A549 (cell line): ENCODE data around the gene PHACTR4. TPM values are rescaled to one million over a fixed set of nuclear protein-coding genes. Genes with fewer than 3 reads are reported as not detected.
"Not testable (repeated sequence)": the region's sequence is repeated elsewhere in the genome, so short reads cannot be mapped to it uniquely, and the experiment has no call there.

ENCODE experiments used
- ATAC-seq, 2 experiments: fragments of 200-7000 bp in 1 of 2; fragments of >200 bp in 1 of 2; cut with Nextera tagmentation in 1 of 2; cut with Tn5 transposase in 1 of 2; 3 replicates each; pipeline versions ENCODE4 v1.8.0 to v1.9.1; 2018 to 2020; ENCODE audit warnings: mild to moderate bottlenecking in 1 of 2, moderate library complexity in 1 of 2
- CTCF ChIA-PET: fragments of 300-600 bp; sonication (Branson Sonifier 250); formaldehyde crosslinking; extraction: SDS; loops from one replicate; lab custom pipeline; 2021; ENCODE audit warnings: antibody characterized with exemption, inconsistent platforms; lab: Yijun Ruan, JAX
- POLR2A ChIA-PET: fragments of 350-600 bp; formaldehyde crosslinking; extraction: SDS; loops from one replicate; lab custom pipeline; 2021; ENCODE audit warnings: antibody characterized with exemption, inconsistent platforms; lab: Yijun Ruan, JAX
- DNase-seq, 2 experiments: peaks; one replicate each; pipeline versions ENCODE4 v3.0.0 to v3.0.0-alpha.2; 2011 to 2016; ENCODE audit warnings: low read depth in 1 of 2, low spot score in 1 of 2
- FAIRE-seq: peaks from 2 replicates; lab custom pipeline; 2011; peaks lifted over from hg19 to GRCh38; lab: Jason Lieb, UNC
- H3K27ac ChIP-seq, 2 experiments: fragments of >200 bp; sonication (Bioruptor Twin); formaldehyde crosslinking; 3 replicates each; pipeline ENCODE4 v1.5.1; 2016 to 2017
- H3K4me1 ChIP-seq: fragments of >200 bp; sonication (Bioruptor Twin); formaldehyde crosslinking; 3 replicates; pipeline ENCODE4 v1.6.1; 2016
- H3K4me2 ChIP-seq: fragments of >200 bp; sonication (Bioruptor Twin); formaldehyde crosslinking; 3 replicates; pipeline ENCODE4 v1.6.1; 2016
- H3K4me3 ChIP-seq: fragments of >200 bp; sonication (Bioruptor Twin); formaldehyde crosslinking; 3 replicates; pipeline ENCODE4 v1.5.1; 2016
- H3K9me3 ChIP-seq: fragments of >200 bp; sonication (Bioruptor Twin); formaldehyde crosslinking; 3 replicates; pipeline ENCODE4 v1.6.1; 2016
- CBX8 ChIP-seq: fragments of 200-600 bp; sonication (generic); IDR thresholded peaks from 2 replicates; pipeline ENCODE4 v1.6.1; 2016
- CHD4 ChIP-seq: fragments of 200-600 bp; sonication (generic); IDR thresholded peaks from 2 replicates; pipeline ENCODE4 v1.6.1; 2016; ENCODE audit warnings: antibody characterized with exemption, mild to moderate bottlenecking, borderline replicate concordance
- FOSL2 ChIP-seq, 2 experiments: fragments of 450-650 bp in 1 of 2; fragments of >200 bp in 1 of 2; sonication (Bioruptor Twin) in 1 of 2; formaldehyde crosslinking; IDR thresholded peaks; 2 replicates each; pipeline versions ENCODE4 v1.5.0 to v1.6.1; 2016 to 2020; ENCODE audit warnings: mild to moderate bottlenecking in 1 of 2, moderate library complexity in 1 of 2
- FOXS1 ChIP-seq: fragments of 250-450 bp; sonication (Bioruptor Pico); IDR thresholded peaks from 2 replicates; pipeline ENCODE4 v1.5.0; 2020; ENCODE audit warnings: mild to moderate bottlenecking, moderate library complexity
- HOXA7 ChIP-seq: fragments of 250-450 bp; sonication (Bioruptor Pico); IDR thresholded peaks from 2 replicates; pipeline ENCODE4 v1.5.0; 2020; ENCODE audit warnings: mild to moderate bottlenecking, moderate library complexity
- HOXB13 ChIP-seq: fragments of 250-450 bp; sonication (Bioruptor Pico); IDR thresholded peaks from 2 replicates; pipeline ENCODE4 v1.5.0; 2020; ENCODE audit warnings: low read depth, mild to moderate bottlenecking, moderate library complexity
- JUNB ChIP-seq: fragments of >200 bp; sonication (Bioruptor Twin); formaldehyde crosslinking; IDR thresholded peaks from 2 replicates; pipeline ENCODE4 v1.6.1; 2016
- MAZ ChIP-seq: fragments of 150-350 bp; IDR thresholded peaks from 2 replicates; pipeline ENCODE4 v1.6.1; 2014; ENCODE audit warnings: antibody characterized with exemption, low read depth, low read length, borderline replicate concordance
- MYC ChIP-seq: IDR thresholded peaks from 2 replicates; pipeline ENCODE4 v1.6.1; 2012; ENCODE audit warnings: mild to moderate bottlenecking, inconsistent platforms, low read length, improper control_type of control experiment, borderline replicate concordance
- NPAS2 ChIP-seq: fragments of 250-450 bp; sonication (Bioruptor Pico); IDR thresholded peaks from 2 replicates; pipeline ENCODE4 v1.8.0; 2022; ENCODE audit warnings: mild to moderate bottlenecking, moderate library complexity, borderline replicate concordance
- NR3C1 ChIP-seq: fragments of >200 bp; sonication (Bioruptor Twin); formaldehyde crosslinking; IDR thresholded peaks from 3 replicates; pipeline ENCODE4 v1.6.1; 2017
- PHF8 ChIP-seq: fragments of 200-600 bp; sonication (generic); IDR thresholded peaks from 2 replicates; pipeline ENCODE4 v1.6.1; 2016; ENCODE audit warnings: low read depth, mild to moderate bottlenecking, antibody characterized with exemption, moderate library complexity, borderline replicate concordance
- POLR2AphosphoS2 ChIP-seq: conservative IDR thresholded peaks from 2 replicates; pipeline ENCODE4 v1.6.1; 2012; ENCODE audit warnings: low read length, improper control_type of control experiment, inconsistent platforms
- RCOR1 ChIP-seq: fragments of 150-350 bp; IDR thresholded peaks from 2 replicates; pipeline ENCODE4 v1.6.1; 2014; ENCODE audit warnings: antibody characterized with exemption, low read length, low read depth
- RFX5 ChIP-seq: fragments of 450-650 bp; IDR thresholded peaks from 2 replicates; pipeline ENCODE4 v1.7.1; 2014; ENCODE audit warnings: antibody characterized with exemption, mild to moderate bottlenecking, moderate library complexity
- SMC3 ChIP-seq: fragments of >200 bp; sonication (Bioruptor Twin); formaldehyde crosslinking; IDR thresholded peaks from 3 replicates; pipeline ENCODE4 v1.6.1; 2018; ENCODE audit warnings: inconsistent platforms
- ZNF302 ChIP-seq: fragments of 250-450 bp; sonication (Bioruptor Pico); IDR thresholded peaks from 2 replicates; pipeline ENCODE4 v1.9.0; 2021; ENCODE audit warnings: inconsistent platforms, mild to moderate bottlenecking, moderate library complexity
- ZSCAN20 ChIP-seq: fragments of 250-450 bp; sonication (Bioruptor Pico); IDR thresholded peaks from 2 replicates; pipeline ENCODE4 v1.8.0; 2022; ENCODE audit warnings: mild to moderate bottlenecking, moderate library complexity
- WGBS: methylation state at CpG from one replicate; pipeline ENCODE4 v1.1.6; 2017; ENCODE audit errors: missing lambda C conversion rate; 5-methylcytosine and 5-hydroxymethylcytosine counted together
- polyA plus RNA-seq, 4 experiments: library from polyadenylated mRNA; depleted of rRNA in 3 of 4; stranded (reverse); fragments of >200 nt; fragmentation: RNase III in 1 of 4; extraction: RNeasy Plus Mini Kit Qiagen cat#74134 plus additional on column Dnase treatment in 1 of 4; gene quantifications; 2 replicates in 3 of 4; 3 replicates in 1 of 4; pipeline ENCODE4 v1.2.3, GENCODE V29; 2011 to 2017
- TF ChIP-seq, protein P1 (sequence below): IDR thresholded peaks from 2 replicates; pipeline ENCODE4 v1.6.1; 2012
- TF ChIP-seq, protein P2 (sequence below): IDR thresholded peaks from 2 replicates; pipeline ENCODE4 v1.6.1; 2012
- TF ChIP-seq, protein P3 (sequence below): fragments of >200 bp; sonication (Bioruptor Twin); formaldehyde crosslinking; IDR thresholded peaks from 2 replicates; pipeline ENCODE4 v1.6.1; 2016

The PHACTR4 gene
- polyA plus RNA-seq, 2 of the 4 experiments (the other 2 are of a cell fraction), result 17.4 to 25.0 TPM

DNA sequence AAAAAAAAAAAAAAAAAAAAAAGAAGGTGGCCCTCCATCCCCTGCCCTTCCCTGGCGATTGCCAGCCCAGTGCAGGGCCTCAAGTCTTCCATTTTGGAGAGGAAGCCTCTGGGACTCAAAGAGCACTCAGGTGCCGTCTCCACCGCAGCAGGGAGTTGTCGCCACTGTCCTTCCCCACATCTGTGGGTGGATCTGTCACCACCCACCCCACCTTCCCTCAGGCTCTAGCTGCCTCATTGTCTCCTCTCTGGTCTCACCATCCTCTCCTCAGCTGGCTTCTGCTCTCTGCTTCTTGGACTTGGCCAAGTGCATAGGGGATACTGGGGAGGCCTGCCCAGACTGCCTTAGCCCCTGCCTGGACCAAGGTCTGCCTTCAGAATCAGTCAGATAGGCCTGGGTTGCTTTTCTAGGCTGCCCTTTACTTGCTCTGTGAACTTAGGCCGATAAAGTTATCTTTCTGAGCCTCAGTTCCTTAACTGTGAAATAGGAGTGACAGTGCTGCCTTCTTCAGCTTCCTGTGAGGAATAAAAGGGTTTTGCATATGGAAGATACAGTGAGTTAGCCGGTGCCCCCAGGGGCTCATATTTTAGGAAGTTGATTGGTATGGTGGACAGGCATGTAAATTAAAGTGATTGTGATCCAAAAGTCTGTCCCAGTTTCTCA, 152.1 kb downstream of the PHACTR4 start:
- H3K27ac ChIP-seq, result 0 out of 6 replicates have a peak overlapping the region, but pooled peaks of 1 of the 2 experiments have one; percentile 41
- TF ChIP-seq MYC (no peak), NR3C1 (no peak), HOXA7 (no peak), PHF8 (no peak), MAZ (no peak), SMC3 (no peak), FOXS1 (CRISPR knock-in tag) (no peak), HOXB13 (CRISPR knock-in tag) (no peak), NPAS2 (CRISPR knock-in tag) (no peak), ZSCAN20 (CRISPR knock-in tag) (no peak), POLR2AphosphoS2 (no peak), ZNF302 (CRISPR knock-in tag) (no peak), CBX8 (no peak), RCOR1 (no peak)
- TF ChIP-seq, protein P1, sequence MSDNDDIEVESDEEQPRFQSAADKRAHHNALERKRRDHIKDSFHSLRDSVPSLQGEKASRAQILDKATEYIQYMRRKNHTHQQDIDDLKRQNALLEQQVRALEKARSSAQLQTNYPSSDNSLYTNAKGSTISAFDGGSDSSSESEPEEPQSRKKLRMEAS, result no peak
- TF ChIP-seq, protein P2, sequence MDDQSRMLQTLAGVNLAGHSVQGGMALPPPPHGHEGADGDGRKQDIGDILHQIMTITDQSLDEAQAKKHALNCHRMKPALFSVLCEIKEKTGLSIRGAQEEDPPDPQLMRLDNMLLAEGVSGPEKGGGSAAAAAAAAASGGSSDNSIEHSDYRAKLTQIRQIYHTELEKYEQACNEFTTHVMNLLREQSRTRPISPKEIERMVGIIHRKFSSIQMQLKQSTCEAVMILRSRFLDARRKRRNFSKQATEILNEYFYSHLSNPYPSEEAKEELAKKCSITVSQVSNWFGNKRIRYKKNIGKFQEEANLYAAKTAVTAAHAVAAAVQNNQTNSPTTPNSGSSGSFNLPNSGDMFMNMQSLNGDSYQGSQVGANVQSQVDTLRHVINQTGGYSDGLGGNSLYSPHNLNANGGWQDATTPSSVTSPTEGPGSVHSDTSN, result no peak
- no peak overlapping the region for H3K4me3 ChIP-seq
- ATAC-seq (no peak), DNase-seq (no peak), FAIRE-seq (no peak)
- H3K9me3 ChIP-seq, result no peaks in the 10 kb centered on the region
- WGBS, result 96% methylated on average over 6 of the region's 6 CpGs
- CTCF ChIA-PET, result interaction anchor here (1.0 kb wide), 1 partner anchor 162 kb away, joined by 3 read pairs; no protein-coding TSS in a partner anchor
- no peak overlapping the region for H3K4me2 ChIP-seq
- POLR2A ChIA-PET, result no interaction called here
- peaks cover 40% of the 10 kb centered on the region for H3K4me1 ChIP-seq

DNA sequence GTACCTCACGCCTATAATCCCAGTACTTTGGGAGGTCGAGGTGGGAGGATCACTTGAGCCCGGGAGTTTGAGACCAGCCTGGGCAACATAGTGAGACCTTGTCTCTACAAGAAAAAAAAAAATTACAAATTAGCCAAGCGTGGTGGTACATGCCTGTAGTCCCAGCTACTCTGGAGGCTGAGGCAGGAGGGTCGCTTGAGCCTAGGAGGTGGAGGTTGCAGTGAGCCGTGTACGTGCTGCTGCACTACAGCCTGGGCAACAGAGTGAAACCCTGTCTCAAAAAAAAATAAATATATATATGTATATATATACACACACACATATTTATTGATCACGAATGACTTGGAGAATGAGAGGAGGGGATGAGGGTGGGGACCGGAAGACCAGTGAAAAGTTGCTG, 153.0 kb downstream of the PHACTR4 start:
- peaks cover 38% of the 10 kb centered on the region for H3K4me1 ChIP-seq
- CTCF ChIA-PET, result interaction anchor here (0.6 to 4.0 kb wide), 2 partner anchors 58 to 81 kb away, joined by 3 to 22 read pairs; no protein-coding TSS in a partner anchor
- H3K27ac ChIP-seq, H3K9me3 ChIP-seq, ATAC-seq, H3K4me2 ChIP-seq, FAIRE-seq, H3K4me3 ChIP-seq, POLR2A ChIA-PET, DNase-seq: not testable (repeated sequence)
- WGBS, result 95% methylated on average over 9 of the region's 9 CpGs

DNA sequence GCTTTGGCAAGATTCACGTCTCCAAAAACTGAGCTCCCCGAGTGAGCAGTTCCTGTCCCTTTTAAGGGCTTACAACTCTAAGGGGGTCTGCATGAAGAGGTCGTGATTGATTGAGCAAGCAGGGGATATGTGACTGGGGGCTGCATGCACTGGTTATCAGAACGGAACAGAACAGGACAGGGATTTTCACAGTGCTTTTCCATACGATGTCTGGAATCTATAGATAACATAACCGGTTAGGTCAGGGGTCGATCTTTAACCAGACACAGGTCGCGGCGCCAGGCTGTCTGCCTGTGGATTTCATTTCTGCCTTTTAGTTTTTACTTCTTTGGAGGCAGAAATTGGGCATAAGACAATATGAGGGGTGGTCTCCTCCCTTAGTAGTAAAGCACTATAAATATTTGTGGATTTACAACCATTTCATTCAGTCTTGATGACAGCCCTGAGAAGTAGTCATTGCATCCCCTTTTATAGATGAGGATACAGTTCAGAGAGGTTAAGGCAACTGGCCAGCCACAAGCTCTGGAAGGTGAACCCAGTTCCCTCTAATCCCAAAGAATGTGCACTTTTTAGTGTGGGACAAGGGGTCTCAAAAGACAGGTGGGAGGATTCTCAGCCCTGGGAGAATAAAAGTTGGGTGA, 155.6 kb downstream of the PHACTR4 start:
- ATAC-seq, H3K9me3 ChIP-seq, H3K4me2 ChIP-seq, H3K4me3 ChIP-seq, POLR2A ChIA-PET, DNase-seq, FAIRE-seq: not testable (repeated sequence)
- Histone ChIP-seq H3K4me1 (peaks cover 23% of the 10 kb centered on the region), H3K27ac (peak overlapping the region in 1 of 2 experiments; percentile 62; a peak in 2 of 6 replicates)
- WGBS, result 89% methylated on average over 10 of the region's 10 CpGs
- CTCF ChIA-PET, result interaction anchor here (1.6 to 4.0 kb wide), 2 partner anchors 78 to 115 kb away, joined by 5 to 22 read pairs; no protein-coding TSS in a partner anchor

DNA sequence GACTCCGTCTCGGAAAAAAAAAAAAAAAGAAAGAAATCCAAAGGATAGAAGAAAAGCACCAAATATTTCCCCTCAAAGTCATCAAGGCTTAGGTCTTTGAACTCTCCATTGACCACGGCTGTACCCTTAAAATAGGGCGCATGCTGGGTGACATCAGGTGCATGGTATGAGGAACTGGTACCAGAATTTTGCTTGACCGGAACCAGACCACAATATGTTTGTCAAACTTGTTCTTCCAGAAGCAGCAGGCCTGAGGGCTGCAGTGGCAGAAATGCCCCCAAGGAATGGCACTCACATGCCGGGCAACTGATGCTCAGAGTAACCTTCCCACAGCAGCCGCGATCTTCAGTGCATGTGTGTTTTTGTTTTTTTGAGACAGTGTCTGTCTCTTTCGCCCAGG, 157.3 kb downstream of the PHACTR4 start:
- ATAC-seq (peak; percentile 62 to 75; a peak in 5 of 6 replicates), DNase-seq (peak in 1 of 2 experiments; percentile 54), FAIRE-seq (no peak)
- H3K9me3 ChIP-seq, result no peaks in the 10 kb centered on the region
- peak overlapping the region; percentile 31; the same call in 1 of the 3 replicates for H3K4me2 ChIP-seq
- no peak overlapping the region for H3K4me3 ChIP-seq
- H3K27ac ChIP-seq, result peak overlapping the region; percentile 31 to 62; a peak in 3 of 6 replicates
- H3K4me1 ChIP-seq, result peaks cover 19% of the 10 kb centered on the region
- CTCF ChIA-PET, result no interaction called here
- TF ChIP-seq HOXA7 (no peak), JUNB (no peak), FOSL2 (IDR thresholded peaks at IDR 0.05) (no peak), FOSL2 (CRISPR knock-in tag; IDR thresholded peaks at IDR 0.05) (0 out of 2 replicates have a peak, but pooled peaks have one; percentile 10), CHD4 (no peak), MYC (no peak), RFX5 (no peak)
- TF ChIP-seq, protein P3, sequence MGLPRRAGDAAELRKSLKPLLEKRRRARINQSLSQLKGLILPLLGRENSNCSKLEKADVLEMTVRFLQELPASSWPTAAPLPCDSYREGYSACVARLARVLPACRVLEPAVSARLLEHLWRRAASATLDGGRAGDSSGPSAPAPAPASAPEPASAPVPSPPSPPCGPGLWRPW, result no peak
- 63% methylated on average over 9 of the region's 9 CpGs for WGBS
- POLR2A ChIA-PET, result no interaction called here
